GM21526 (cell line): Measurements from ENCODE around the gene RGS10.
"Not testable (repeated sequence)": the region's sequence is repeated elsewhere in the genome, so short reads cannot be mapped to it uniquely, and the experiment has no call there.

Experiments
- ATAC-seq: cut with Tn5 transposase; IDR thresholded peaks from one replicate; pipeline ENCODE4 v1.9.1; 2021; ENCODE audit warnings: moderate library complexity; ENCODE audit not compliant: unreplicated experiment, low FRiP score

The RGS10 gene, protein sequence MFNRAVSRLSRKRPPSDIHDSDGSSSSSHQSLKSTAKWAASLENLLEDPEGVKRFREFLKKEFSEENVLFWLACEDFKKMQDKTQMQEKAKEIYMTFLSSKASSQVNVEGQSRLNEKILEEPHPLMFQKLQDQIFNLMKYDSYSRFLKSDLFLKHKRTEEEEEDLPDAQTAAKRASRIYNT

DNA sequence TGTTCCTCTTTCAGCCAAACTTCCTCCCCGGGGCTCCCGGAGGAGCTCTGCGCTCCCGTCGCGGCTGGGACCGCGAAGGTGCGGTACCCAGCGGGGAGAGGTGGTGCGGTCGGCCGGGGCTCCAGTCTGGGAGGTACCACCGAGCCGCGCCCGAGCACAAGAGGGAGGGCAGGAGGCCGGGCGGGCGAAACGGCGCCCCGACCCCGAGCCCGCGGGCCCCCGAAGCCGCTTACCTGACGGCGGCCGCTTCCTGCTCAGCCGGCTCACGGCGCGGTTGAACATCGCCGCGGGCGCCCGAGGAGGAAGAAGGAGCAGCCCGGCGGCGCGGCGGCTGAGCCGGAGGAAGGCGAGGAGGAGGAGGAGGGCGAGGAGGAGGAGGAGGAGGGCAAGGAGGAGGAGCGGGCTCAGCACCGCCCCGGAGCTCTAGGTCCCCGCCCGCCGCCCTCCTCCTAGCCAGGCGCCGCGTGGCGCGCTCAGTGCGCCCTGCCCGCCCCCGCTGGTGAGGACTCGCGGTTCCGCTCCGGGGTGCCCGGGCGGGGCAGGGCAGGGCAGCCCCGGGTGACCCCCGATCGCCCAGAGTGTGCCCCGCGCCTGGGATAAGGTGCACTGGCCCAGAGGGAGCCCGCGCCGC lies at the start of gene RGS10:
Gene RGS10 (minus strand): TSS at position 363 of the 631 bp plus-strand sequence. CDS start 81 bp downstream, at position 282.
- ATAC-seq: peak; percentile 64

DNA sequence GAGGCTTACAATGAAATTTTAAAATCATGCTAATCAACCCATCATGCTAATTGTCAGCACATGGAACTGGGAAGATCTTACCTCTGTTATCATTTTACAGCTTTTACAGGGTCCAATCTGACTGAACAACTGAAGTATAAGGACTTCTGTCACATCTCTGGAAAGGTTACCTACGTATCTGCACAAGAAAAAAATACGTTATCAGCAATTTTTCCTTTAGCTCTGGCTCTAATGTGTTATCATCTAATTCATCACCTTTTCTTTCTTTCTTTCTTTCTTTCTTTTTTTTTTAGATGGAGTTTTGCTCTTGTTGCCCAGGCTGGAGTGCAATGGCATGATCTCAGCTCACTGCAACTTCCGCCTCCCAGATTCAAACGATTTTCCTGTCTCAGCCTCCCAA lies 45.6 kb upstream of the RGS10 start:
- ATAC-seq: no peak

DNA sequence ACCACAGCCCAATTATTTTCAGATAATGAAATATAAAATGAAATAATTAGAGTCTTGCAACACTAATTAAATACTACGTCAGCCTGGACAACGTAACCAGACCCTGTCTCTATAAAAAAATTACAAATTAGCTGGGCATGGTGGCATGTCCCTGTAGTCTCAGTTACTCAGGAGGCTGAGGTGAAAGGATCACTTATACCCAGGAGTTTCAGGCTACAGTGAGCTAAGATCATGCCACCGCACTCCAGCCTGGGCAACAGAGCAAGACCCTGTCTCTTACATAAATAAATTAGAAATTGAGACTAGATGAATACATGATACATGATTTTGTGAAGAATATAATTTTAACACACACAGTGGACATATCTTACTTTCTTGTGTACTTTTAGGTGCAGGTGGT lies 35.8 kb upstream of the RGS10 start:
- ATAC-seq: no peak

DNA sequence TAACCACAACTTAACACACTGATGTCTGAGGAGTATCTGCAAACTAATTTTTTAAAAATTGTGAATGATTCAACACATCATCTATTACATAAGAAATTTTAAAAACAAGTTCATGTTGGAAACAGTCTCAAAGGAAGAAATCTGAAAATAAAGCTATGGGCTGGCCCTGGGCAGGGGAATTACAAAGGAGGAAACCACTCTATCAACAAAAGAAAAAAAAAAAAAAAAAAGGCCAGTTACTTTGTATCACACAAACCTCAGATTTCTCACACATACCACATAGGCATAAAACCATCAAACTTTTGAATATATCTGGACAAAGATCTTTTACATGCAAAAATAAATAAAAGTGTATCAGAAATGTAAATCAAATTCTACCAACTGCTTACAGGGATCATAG lies 33.5 kb upstream of the RGS10 start:
- ATAC-seq: no peak

DNA sequence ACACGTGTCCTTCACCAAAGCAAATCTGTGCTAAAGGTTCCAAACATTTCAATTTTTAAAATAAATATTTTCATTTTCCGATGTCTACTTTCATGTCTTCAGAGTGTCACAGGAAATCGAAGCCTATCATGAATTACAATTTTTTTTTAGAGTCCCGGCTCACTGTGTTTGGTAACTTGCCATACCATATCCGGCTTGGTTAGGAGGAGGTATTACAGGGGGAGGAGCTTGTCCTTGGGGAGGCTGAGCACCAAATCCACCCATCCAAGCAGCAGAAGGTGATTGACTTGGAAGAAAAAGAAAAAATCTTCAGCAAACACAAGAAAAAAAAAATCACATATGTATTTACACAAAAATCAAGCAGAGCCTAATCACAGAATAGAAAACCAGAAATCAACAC lies 33.0 kb upstream of the RGS10 start:
- ATAC-seq: no peak

DNA sequence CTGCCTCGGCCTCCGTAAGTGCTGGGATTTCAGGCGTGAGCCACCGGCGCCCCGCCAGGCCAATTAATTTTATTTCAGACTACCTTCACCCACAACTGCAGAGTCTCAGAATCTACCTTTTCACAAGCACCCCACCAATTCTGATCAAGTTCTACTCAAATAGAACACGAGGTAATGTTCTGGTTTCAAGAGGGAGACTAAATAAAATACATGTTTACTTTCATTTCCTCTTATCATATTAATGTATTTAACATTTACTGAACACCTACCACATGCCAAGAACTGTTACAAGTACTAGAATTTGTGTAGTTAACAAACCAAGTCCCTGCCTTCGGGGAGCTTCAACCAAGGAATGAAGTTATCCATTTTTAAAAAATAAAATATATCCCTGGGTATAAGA lies 25.5 kb upstream of the RGS10 start:
- no peak for ATAC-seq

DNA sequence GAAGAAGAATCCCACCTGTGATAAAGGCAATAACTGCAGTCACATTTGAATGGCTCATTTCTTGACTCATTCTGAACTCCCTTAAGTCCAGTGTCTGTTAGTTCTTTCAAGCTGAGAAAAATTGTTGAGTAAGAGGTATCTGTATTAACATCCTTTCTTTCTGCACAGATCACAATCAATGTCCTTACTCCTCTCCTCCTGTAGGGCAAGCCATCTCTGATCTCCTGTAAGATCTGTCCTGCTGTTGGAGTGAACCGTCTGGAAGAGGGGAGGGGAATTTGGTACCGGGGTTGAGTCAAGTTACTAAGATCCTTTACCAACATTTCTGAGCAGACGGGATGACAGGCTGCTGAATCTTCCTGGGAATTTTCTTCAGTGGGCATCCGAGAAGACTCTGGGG lies 19.6 kb upstream of the RGS10 start:
- no peak for ATAC-seq

DNA sequence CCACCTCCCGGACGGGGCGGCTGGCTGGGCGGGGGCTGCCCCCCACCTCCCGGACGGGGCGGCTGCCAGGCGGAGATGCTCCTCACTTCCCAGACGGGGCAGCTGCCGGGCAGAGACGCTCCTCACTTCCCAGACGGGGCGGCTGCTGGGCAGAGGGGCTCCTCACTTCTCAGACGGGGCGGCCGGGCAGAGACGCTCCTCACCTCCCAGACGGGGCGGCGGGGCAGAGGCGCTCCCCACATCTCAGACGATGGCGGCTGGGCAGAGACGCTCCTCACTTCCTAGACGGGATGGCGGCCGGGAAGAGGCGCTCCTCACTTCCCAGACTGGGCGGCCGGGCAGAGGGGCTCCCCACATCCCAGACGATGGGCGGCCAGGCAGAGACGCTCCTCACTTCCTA lies 17.0 kb upstream of the RGS10 start:
- ATAC-seq: not testable (repeated sequence)

DNA sequence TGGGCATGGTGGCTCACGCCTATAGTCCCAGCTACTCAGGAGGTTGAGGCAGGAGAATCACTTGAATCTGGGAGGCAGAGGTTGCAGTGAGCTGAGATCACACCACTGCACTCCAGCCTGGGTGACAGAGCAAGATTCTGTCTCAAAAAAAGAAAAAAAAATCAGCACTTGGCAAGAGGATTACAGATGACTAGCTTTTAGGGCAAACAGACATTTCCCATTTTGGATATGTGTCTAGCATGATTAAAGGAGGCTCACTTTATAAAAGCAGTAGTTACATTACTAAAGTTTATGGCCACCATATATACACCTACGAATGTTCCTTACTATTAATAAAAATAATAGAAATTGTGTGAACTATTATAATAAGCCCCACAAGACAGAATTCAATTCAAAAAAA lies 13.6 kb upstream of the RGS10 start:
- ATAC-seq: not testable (repeated sequence)

DNA sequence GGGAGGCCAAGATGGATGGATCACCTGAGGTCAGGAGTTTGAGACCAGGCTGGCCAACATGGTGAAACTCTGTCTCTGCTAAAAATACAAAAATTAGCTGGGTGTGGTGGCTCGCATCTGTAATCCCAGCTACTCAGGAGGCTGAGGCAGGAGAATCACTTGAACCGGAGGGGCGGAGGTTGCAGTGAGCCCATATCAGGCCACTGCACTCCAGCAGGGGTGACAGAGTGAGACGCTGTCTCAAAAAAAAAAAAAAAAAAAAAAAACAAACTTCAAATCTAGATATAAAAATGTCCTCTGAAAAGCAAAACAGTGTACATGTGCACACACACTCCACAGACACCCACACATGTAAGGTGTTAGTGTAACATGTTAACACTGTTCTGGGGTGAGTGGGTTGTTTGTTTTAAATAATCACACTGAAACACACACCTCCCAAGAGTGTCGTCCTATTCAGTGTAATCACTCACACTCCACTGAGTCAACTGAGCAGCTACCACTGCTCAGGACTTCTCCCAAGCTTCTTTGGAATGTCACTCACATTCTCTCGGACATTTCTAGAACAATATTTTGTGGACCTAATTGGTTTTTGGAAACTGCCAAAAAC lies 12.8 kb upstream of the RGS10 start:
- no peak for ATAC-seq

DNA sequence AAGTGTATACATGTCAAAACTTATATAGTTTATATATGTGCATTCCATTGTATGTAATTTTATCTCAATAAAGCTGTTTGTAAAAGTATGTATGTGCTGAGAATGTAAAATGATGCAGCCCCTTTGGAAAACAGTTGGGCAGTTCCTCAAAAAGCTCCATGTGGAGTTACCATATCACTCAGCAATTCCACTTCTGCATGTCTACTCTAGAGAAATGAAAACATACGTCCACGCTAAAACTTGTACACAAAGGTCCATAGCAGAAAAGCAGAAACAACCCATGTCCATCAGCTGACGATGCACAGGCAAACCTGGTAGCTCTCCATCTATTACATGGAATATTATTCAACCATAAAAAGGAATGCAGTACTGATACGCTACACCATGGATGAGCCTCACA lies 8.3 kb upstream of the RGS10 start:
- no peak for ATAC-seq

DNA sequence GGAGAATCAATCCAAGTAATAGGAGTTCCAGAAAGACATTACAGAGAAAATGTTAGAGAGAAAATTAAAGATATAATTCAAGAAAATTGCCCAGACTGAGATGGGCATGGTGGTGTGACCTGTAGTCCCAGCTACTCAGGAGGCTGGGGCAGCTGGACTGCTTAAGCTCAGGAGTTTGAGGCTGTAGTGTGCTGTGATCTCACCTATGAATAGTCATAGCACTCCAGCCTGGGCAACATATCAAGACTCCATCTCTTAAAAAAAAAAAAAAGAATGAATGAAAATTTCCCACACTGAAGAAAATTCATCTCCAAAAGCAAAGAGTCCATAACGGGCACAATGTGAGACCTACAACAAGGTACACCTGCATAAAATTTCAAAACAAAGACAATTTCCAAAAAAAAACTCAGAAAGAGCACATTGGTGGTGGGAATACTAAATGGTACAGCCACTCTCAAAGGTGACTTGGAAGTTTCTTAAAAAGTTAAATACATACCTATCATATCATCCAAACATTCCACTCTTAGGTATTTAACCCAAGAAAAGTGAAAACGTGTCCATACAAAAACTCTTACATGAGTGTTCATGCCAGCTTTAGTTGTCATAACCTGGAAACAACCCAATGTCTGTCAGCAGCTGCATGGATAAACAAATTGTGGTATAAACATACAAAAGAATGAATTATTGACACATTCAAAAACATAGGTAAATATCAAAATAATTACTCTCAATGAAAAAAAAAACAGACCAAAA lies 6.9 kb upstream of the RGS10 start:
- no peak for ATAC-seq

DNA sequence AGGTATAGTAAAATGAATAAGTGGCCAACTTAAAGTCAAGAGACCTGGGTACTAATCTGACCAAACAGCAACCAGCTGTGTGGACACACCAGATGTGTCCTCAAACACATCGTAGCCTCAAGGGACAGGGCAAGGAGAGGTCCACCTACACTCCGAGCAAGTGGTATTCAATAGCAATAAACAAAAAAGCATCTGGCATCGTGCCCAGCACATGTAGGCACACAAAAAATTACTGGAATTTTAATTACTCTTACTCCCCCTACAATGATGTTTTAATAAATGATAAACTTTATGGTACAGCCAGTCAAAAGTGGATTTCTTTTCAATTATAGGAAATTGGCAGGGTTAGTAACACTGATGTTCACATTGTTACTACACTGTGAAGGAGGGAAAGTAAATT lies 3.5 kb upstream of the RGS10 start:
- no peak for ATAC-seq

DNA sequence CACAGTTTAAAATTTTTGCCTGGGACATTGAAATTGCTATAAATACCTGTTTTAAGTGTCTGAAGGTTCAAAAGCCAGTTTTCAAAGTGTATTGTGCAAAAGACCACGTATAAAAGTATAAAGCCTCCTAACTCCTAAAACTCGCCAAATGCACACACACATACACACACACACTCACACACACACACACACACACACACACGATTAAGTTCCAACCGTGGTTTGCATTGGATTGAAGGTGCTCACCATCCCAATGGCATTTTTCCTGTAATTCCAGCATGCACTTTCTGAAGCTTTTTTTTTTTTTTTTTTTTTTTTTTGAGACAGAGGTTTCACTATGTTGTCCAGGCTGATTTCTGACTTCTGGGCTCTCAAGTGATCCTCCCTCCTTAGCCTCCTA lies 2.8 kb upstream of the RGS10 start:
- ATAC-seq: no peak

DNA sequence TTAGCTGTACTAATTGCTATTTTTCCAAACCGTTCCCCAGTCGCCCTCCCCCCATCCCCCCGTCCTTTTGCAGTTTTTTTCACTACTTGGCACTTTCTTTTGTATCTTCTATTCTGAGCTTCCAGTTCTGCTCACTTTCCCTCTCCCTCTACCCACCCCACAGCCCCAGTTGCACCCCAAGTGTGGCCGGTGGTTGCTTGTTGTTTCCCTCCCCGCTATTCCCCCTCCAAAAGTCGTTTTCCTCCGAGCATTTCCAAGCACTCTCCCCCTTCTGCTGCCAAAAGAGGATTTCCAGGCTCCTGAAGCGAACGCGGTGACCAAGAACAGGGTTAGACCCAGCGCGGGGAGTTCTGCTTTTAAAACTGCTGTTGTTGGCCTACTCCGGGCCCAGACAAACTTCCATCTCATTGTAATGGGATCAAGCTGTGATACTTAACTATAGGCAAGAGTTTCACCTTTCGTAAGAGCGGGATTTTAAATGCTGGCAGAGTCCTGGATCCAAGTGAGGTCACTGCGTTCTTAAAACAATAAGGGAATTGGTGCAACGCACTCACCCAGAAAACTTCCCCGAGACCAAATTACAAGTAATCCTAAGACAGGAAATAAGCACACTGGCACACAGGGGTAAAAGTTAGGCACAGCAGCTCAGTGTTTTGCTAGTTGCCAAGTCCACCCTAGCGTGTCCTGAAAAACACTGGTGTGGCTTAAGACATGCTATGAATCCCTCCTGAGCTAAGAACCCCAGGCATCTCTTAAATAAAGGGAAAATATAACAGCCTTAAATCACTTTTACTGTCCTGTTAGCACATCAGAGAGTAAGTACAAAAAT lies 1.5 kb upstream of the RGS10 start:
- no peak for ATAC-seq

DNA sequence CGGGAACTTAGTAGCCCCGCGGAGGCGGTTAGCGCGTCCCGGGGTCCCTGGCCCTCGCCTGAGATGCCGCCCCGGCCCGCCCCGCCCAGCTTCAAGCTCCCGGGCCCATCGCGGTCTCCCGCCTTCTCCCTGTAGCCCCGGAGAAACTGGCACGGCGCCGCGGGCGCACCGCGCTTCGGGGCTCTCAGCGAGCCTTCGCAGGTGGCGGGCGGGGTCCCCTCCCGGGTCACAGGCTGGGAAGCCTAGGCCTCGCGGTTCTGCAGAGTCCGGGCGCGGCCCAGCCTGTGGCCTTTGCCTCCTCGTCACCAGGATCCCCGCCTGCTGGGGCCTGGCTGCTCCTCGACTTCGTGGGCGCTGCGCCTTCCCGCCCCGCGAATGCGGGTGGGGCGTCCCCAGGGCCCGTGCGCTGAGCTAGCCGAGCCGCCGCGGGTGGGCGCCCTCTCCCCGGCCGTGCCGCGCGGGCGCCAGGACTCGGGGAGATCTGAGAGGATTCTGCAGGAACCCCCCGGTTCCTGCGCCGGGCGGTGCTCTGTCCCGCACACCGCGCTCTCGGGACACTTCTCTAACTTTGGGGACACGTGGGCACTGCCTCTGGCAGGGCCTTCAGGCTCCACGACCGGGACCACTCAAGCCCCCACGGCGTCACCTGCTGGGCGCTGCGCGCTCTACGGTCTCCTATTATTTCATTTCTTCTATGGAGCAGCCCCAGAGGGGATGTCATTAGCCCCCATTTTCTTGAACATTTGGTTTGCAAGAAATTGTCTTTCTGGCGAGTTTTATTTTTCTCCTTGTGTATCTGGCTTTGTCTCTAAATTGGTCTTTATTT lies 682 bp upstream of the RGS10 start:
- ATAC-seq: peak; percentile 47

DNA sequence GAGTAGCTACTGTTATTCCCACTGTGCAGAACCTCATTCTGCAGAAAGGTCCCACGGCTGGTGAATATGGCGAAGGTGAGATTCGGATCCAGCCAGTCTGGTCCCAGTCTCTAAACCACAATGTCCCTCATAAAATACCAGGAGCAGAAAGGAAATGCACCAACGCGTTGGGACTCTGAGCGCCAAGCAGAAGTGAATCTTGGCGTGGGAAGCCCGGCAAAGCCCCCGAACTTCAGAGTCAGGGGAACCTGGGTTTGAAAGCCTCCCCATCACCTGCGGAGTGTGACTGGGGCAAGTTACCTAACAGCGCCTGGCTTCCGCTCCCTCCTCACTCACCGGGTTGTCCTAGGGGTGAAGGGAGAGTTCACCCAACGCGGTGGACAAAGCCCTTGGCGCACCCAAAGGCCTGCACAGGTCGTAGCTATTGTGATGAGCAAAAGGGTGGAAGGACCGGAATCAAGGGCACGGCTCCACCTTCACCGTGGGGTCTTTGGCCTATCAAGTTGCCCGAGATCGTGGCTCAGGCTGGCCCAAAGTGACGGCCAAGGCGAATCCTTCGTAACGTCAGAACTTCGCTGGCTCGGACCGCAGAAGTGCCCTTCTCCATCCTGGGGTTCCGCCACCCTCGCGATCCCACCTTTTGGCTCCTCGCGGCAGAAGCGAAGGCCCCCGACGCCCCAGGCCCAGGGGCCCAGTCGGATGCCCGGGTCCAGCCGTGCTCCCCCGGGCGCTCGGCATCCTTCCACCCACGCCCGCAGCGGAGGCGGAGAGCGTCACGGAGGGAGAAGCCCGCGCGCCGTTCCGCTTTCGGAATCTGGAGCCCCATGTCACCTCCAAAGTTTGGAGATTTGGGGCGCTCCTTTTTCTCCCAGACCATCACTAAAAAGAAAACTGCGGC lies 811 bp downstream of the RGS10 start:
- no peak for ATAC-seq

DNA sequence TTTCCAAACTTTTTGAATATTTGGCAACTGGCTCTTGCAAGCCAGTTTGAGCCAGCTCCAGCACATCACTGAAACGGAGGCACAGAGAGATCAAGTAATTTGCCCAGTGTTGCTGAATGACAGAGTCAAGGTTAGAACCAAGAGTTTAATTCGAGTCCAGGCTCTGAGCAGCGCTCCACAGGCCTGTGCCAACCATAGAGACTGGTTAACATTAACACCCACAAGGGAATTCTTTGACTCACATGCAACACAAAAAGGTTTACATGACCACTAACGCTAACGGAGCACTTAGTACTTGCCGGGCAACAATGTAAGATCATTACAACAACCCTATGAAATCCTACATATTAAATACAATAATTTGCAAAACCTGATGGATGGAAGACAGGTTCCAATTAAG lies 1.5 kb downstream of the RGS10 start:
- ATAC-seq: no peak

DNA sequence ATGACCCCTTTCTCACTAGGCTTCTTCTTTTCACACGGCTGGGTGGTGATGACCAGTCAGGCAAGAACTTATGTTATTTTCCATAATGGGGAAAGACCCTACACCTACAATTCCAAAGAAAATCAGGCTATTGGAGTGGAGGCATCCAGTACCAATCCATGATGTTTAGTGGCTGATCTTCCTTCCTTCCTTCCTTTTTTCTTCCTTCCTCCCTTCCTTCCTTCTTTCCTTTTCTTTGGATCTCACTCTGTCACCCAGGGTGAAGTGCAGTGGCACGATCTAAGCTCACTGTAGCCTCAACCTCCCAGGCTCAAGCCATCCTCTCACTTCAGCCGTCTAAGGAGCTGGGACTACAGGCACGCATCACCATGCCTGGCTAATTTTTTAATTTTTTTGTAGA lies 2.5 kb downstream of the RGS10 start:
- no peak for ATAC-seq
